HepG2 (cell line): Measurements from ENCODE around the gene NEXMIF. TPM values are rescaled to one million over a fixed set of nuclear protein-coding genes. Genes with fewer than 3 reads are reported as not detected.

Experiments used
- ATAC-seq: fragments of 200-7000 bp; cut with Tn5 transposase; 3 replicates; pipeline ENCODE4 v1.9.1; 2020; ENCODE audit warnings: mild to moderate bottlenecking, moderate library complexity
- BruUV-seq: library from RNA; stranded (reverse); fragments of 400-500 nt; replicated peaks from 2 replicates; lab custom pipeline; 2021; lab: Mats Ljungman, UMichigan
- CTCF ChIA-PET: fragments of 300-600 bp; formaldehyde crosslinking; extraction: SDS; loops from one replicate; lab custom pipeline; 2021; ENCODE audit warnings: low total read pairs, inconsistent platforms, low intra/inter-chr PET ratio; lab: Yijun Ruan, JAX
- POLR2A ChIA-PET: fragments of 350-600 bp; sonication (Branson Sonifier 250); formaldehyde crosslinking; loops from one replicate; lab custom pipeline; 2020; ENCODE audit warnings: antibody characterized with exemption, inconsistent platforms; lab: Yijun Ruan, JAX
- DNase-seq: peaks from one replicate; pipeline ENCODE4 v3.0.0-alpha.2; 2015; ENCODE audit warnings: low spot score
- FAIRE-seq: peaks from 3 replicates; lab custom pipeline; 2011; peaks lifted over from hg19 to GRCh38; lab: Jason Lieb, UNC
- H2AFZ ChIP-seq: one replicate; pipeline ENCODE4 v1.6.1; 2011; ENCODE audit warnings: low read length, inconsistent platforms
- H3K27ac ChIP-seq: fragments of 300-600 bp; 3 replicates; pipeline ENCODE4 v1.8.0; 2011; ENCODE audit warnings: mixed run types, mild to moderate bottlenecking, mixed read lengths, low read length, inconsistent platforms; ENCODE audit not compliant: insufficient read depth; ENCODE audit errors: extremely low read length
- H3K27me3 ChIP-seq, 2 experiments: fragments of 200-600 bp in 1 of 2; 2 replicates in 1 of 2; 3 replicates in 1 of 2; pipeline versions ENCODE4 v1.6.0 to v1.8.0; 2011; ENCODE audit warnings: low read length in 2 of 2, mild to moderate bottlenecking in 2 of 2, moderate library complexity in 2 of 2, inconsistent platforms in 1 of 2; ENCODE audit not compliant: insufficient read depth in 2 of 2, control insufficient read depth in 1 of 2
- H3K36me3 ChIP-seq, 2 experiments: fragments of 200-600 bp in 1 of 2; replicated peaks in 1 of 2; 2 replicates in 1 of 2; 3 replicates in 1 of 2; pipeline versions ENCODE4 v1.5.1 to v1.8.0; 2011; ENCODE audit warnings: low read length in 2 of 2, inconsistent platforms in 1 of 2; ENCODE audit not compliant: insufficient read depth in 2 of 2, control insufficient read depth in 1 of 2
- H3K4me1 ChIP-seq: 2 replicates; pipeline ENCODE4 v1.5.1; 2012; ENCODE audit warnings: low read length, inconsistent platforms; ENCODE audit not compliant: insufficient read depth
- H3K4me2 ChIP-seq: 2 replicates; pipeline ENCODE4 v1.6.0; 2011; ENCODE audit warnings: low read depth, low read length, inconsistent platforms
- H3K4me3 ChIP-seq, 3 experiments: fragments of 200-600 bp in 1 of 3; sonication (generic), shearing (Covaris generic) in 1 of 3; replicated peaks in 1 of 3; 2 replicates each; pipeline ENCODE4 v1.5.1; 2011 to 2016; ENCODE audit warnings: low read length in 3 of 3, inconsistent platforms in 2 of 3, low read depth in 2 of 3, mild to moderate bottlenecking in 2 of 3, control low read depth in 1 of 3, mixed read lengths in 1 of 3; ENCODE audit not compliant: insufficient read depth in 1 of 3
- H3K79me2 ChIP-seq: one replicate; pipeline ENCODE4 v1.6.1; 2011; ENCODE audit warnings: low read length, inconsistent platforms; ENCODE audit not compliant: insufficient read depth
- H3K9ac ChIP-seq: 2 replicates; pipeline ENCODE4 v1.6.0; 2011; ENCODE audit warnings: mild to moderate bottlenecking, low read depth, low read length, inconsistent platforms; ENCODE audit not compliant: insufficient read depth
- H3K9me3 ChIP-seq: 2 replicates; pipeline ENCODE4 v1.5.1; 2012; ENCODE audit warnings: mild to moderate bottlenecking, low read length
- H4K20me1 ChIP-seq: 2 replicates; pipeline ENCODE4 v1.6.0; 2011; ENCODE audit warnings: inconsistent platforms, mild to moderate bottlenecking, low read length, moderate library complexity; ENCODE audit not compliant: insufficient read depth
- DR1 ChIP-seq: sonication (generic); formaldehyde crosslinking; IDR thresholded peaks from 2 replicates; pipeline ENCODE4 v1.8.0; 2021; ENCODE audit warnings: mild to moderate bottlenecking, missing genetic modification reagents, inconsistent platforms
- EEA1 ChIP-seq: sonication (generic); formaldehyde crosslinking; IDR thresholded peaks from 2 replicates; pipeline ENCODE4 v1.5.1; 2020; ENCODE audit warnings: mild to moderate bottlenecking, missing genetic modification reagents, borderline replicate concordance
- JUNB ChIP-seq: sonication (generic); formaldehyde crosslinking; IDR thresholded peaks from 2 replicates; pipeline ENCODE4 v1.8.0; 2022; ENCODE audit warnings: missing genetic modification reagents, mild to moderate bottlenecking, borderline replicate concordance
- KMT2A ChIP-seq: sonication (generic); formaldehyde crosslinking; IDR thresholded peaks from 2 replicates; pipeline ENCODE4 v1.4.0; 2020; ENCODE audit warnings: missing genetic modification reagents
- PAX8 ChIP-seq: sonication (generic); formaldehyde crosslinking; IDR thresholded peaks from 2 replicates; pipeline ENCODE4 v1.8.0; 2022; ENCODE audit warnings: mild to moderate bottlenecking, missing genetic modification reagents, borderline replicate concordance
- RAD21 ChIP-seq: fragments of 450-650 bp; formaldehyde crosslinking; IDR thresholded peaks from 2 replicates; pipeline ENCODE4 v1.5.0; 2020; ENCODE audit warnings: mild to moderate bottlenecking
- TEAD2 ChIP-seq: sonication (generic); formaldehyde crosslinking; IDR thresholded peaks from 2 replicates; pipeline ENCODE4 v1.9.0; 2021; ENCODE audit warnings: missing genetic modification reagents
- THYN1 ChIP-seq: sonication (generic); formaldehyde crosslinking; IDR thresholded peaks from 2 replicates; pipeline ENCODE4 v1.8.1; 2023; ENCODE audit warnings: low read depth, mild to moderate bottlenecking, moderate library complexity, missing genetic modification reagents, borderline replicate concordance
- ZBTB33 ChIP-seq: sonication (generic); formaldehyde crosslinking; IDR thresholded peaks from 2 replicates; pipeline ENCODE4 v1.4.0; 2020; ENCODE audit warnings: missing genetic modification reagents
- ZNF432 ChIP-seq: sonication (generic); formaldehyde crosslinking; IDR thresholded peaks from 2 replicates; pipeline ENCODE4 v1.5.0; 2020; ENCODE audit warnings: missing genetic modification reagents, mild to moderate bottlenecking, borderline replicate concordance
- ZNF557 ChIP-seq: sonication (generic); formaldehyde crosslinking; IDR thresholded peaks from 2 replicates; pipeline ENCODE4 v1.4.0; 2020; ENCODE audit warnings: missing genetic modification reagents
- ZNF563 ChIP-seq: sonication (generic); formaldehyde crosslinking; IDR thresholded peaks from 2 replicates; pipeline ENCODE4 v1.8.0; 2022; ENCODE audit warnings: mild to moderate bottlenecking, moderate library complexity, missing genetic modification reagents
- ZNF660 ChIP-seq: sonication (generic); formaldehyde crosslinking; IDR thresholded peaks from 2 replicates; pipeline ENCODE4 v1.5.1; 2020; ENCODE audit warnings: mild to moderate bottlenecking, low read depth, missing genetic modification reagents, borderline replicate concordance
- ZNF781 ChIP-seq: sonication (generic); formaldehyde crosslinking; IDR thresholded peaks from 2 replicates; pipeline ENCODE4 v1.5.1; 2020; ENCODE audit warnings: borderline replicate concordance, mild to moderate bottlenecking, missing genetic modification reagents; ENCODE audit errors: not compliant biosample characterization
- ZSCAN22 ChIP-seq: sonication (generic); formaldehyde crosslinking; IDR thresholded peaks from 2 replicates; pipeline ENCODE4 v1.4.0; 2020; ENCODE audit warnings: mild to moderate bottlenecking, missing genetic modification reagents
- ZSCAN25 ChIP-seq: sonication (generic); formaldehyde crosslinking; IDR thresholded peaks from 2 replicates; pipeline ENCODE4 v1.8.0; 2022; ENCODE audit warnings: mild to moderate bottlenecking, missing genetic modification reagents
- WGBS: methylation state at CpG from one replicate; pipeline ENCODE4 v1.1.6; 2017; ENCODE audit warnings: low lambda C conversion rate; 5-methylcytosine and 5-hydroxymethylcytosine counted together
- in situ Hi-C: cut with HindIII; loops from 2 replicates; pipeline ENCODE4 v1.10.0; 2017; ENCODE audit warnings: low pct_unique_long_range_greater_than_20kb; ENCODE audit not compliant: extremely low pct_ligation_motif_present
- intact Hi-C: fragments of 100-400 bp; cut with micrococcal nuclease; formaldehyde crosslinking; loops from one replicate; pipeline ENCODE4 v1.10.0; 2022; ENCODE audit not compliant: unreplicated experiment
- polyA plus RNA-seq, 8 experiments: library from polyadenylated mRNA; depleted of rRNA in 3 of 8; stranded (reverse) in 7 of 8; unstranded in 1 of 8; fragments of >200 nt; fragmentation: Illumina TruSeq in 4 of 8; extraction: Trizol in 4 of 8; gene quantifications; 2 replicates each; pipeline versions ENCODE4 v1.2.1 to v1.2.3, GENCODE V29; 2011 to 2016; ENCODE audit warnings: low read depth in 4 of 8, missing spikeins in 1 of 8, mixed read lengths in 1 of 8; ENCODE audit not compliant: insufficient read depth in 1 of 8
- total RNA-seq, 5 experiments: library from RNA; depleted of rRNA; stranded (reverse); fragments of >200 nt; fragmentation: Illumina TruSeq; extraction: Trizol; gene quantifications; 2 replicates each; pipeline ENCODE4 v1.2.3, GENCODE V29; 2016; ENCODE audit warnings: low read depth in 1 of 5

The NEXMIF gene
- total and polyA plus RNA-seq, 2 of the 13 experiments (the other 11 are each of a cell fraction or from before 2014, with no cell fraction given), result under 0.01 TPM; not detected in 1

DNA sequence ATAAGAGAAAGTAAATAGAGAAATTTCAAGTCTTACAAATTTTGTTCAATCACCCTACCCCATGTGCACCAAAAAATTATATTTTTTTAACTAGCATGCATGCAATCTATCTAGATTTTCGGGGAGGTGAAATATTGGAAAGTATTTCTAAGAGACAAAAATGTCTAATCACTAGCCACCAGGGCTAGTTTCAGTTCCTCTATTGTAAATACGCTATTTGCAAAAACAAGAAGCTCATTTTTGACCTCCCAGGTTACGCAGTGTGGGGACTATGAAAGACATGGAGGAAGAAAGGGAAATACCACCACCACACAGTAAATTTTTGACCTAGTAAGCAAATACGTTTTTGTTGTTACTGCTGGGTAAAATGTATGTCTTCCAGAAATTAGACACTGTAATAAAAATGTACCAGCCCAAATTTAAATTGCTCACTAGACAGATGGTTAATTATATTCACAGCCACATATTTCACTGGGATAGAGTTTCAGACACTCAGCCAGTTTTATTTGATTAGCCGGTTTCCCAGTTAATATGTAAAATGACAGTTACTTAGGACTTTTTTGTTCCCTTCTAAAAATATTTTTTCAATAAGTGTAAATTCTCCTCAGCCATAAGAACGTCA is 2.2 kb downstream of the NEXMIF start:
- H3K36me3 ChIP-seq, result no peaks in the 10 kb centered on the region
- H3K4me2 ChIP-seq, result no peak overlapping the region
- H3K79me2 ChIP-seq, result no peaks in the 10 kb centered on the region
- no peak for ATAC-seq
- TF ChIP-seq JUNB (no peak), RAD21 (CRISPR knock-in tag) (no peak), ZNF563 (CRISPR knock-in tag) (no peak), ZNF557 (no peak), KMT2A (CRISPR knock-in tag) (no peak), DR1 (no peak), ZSCAN22 (CRISPR knock-in tag) (no peak), PAX8 (CRISPR knock-in tag) (no peak), ZSCAN25 (CRISPR knock-in tag) (no peak), ZBTB33 (CRISPR knock-in tag) (no peak), ZNF781 (CRISPR knock-in tag) (no peak), EEA1 (CRISPR knock-in tag) (no peak), TEAD2 (CRISPR knock-in tag) (no peak), ZNF432 (CRISPR knock-in tag) (no peak), ZNF660 (CRISPR knock-in tag) (no peak), THYN1 (CRISPR knock-in tag) (no peak)
- TF ChIP-seq, all 625 proteins: peak for 0
- intact Hi-C loops, result loop anchor here (10.0 kb wide), 1 partner anchor 682 kb away; no protein-coding TSS in a partner anchor
- POLR2A ChIA-PET, result no interaction called here
- FAIRE-seq, result no peak
- Histone ChIP-seq H2AFZ (no peak overlapping the region), H3K9me3 (no peaks in the 10 kb centered on the region), H3K4me1 (no peaks in the 10 kb centered on the region), H3K27me3 (no peaks in the 10 kb centered on the region), H4K20me1 (no peaks in the 10 kb centered on the region), H3K27ac (no peak overlapping the region), H3K9ac (no peak overlapping the region), H3K4me3 (no peak overlapping the region)
- in situ Hi-C loops, result no loop called here
- 19% methylated on average over 6 of the region's 6 CpGs for WGBS
- CTCF ChIA-PET, result no interaction called here
- no TSS peak for BruUV-seq
- DNase-seq, result no peak
